ENCODE results near the gene PPME1. TPM values are rescaled to one million over a fixed set of nuclear protein-coding genes. Genes with fewer than 3 reads are reported as not detected.
A peak's percentile ranks its signal among the peaks of the same experiment; 100 is the strongest.

PPME1 gene
- total and polyA plus RNA-seq, 9 of the 15 experiments (the other 6 are each of a cell fraction or from before 2014, with no cell fraction given), result 9.8 to 81.7 (median 37.6) TPM

DNA sequence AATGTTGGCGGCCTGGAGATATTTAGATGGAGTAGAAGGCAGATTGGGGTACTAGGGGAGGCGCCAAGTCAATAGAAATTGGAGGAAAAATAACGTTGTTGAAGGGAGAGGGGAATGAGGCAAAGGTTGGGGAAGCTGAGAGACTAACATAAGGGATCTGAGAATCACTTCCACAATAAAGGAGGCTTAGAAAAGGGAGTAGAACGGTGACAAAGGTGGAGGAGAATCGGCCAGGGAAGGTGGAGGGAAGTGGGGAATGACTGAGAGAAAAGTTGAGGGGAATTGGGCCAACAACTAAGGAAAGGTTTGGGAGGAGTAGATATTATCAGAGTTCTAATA lies 510 bp downstream of the PPME1 start:
- FAIRE-seq, result no peak
- peak overlapping the region; percentile 86 to 97 for H3K9ac ChIP-seq (ENCODE audit: insufficient read depth in 1 of 2, low read depth in 2 of 2, low read length in 2 of 2)
- ChIA-PET POLR2A (interaction anchor here (0.5 to 1.6 kb wide), 9 partner anchors 10 to 1031 kb away, joined by 3 to 9 read pairs (median 3); partner anchors contain the start of gene UCP2), CTCF (ENCODE audit: low intra/inter-chr PET ratio) (no interaction called here)
- no peaks in the 10 kb centered on the region for H3K9me3 ChIP-seq (replicated peaks; ENCODE audit: control insufficient read depth, insufficient read depth, low read depth, low read length)
- H3K4me1 ChIP-seq (replicated peaks in 1 of 2; ENCODE audit: control insufficient read depth in 2 of 2, insufficient read depth in 2 of 2, low read length in 2 of 2), result peaks cover 4 to 17% of the 10 kb centered on the region in 2 experiments; a peak in 3 of 5 replicates
- intact Hi-C loops (cut with micrococcal nuclease) (loop anchor here (5.0 kb wide), 1 partner anchor 189 kb away; the partner anchor contains the start of gene UCP2), in situ Hi-C loops (cut with MboI) (no loop called here)
- no TSS peak for BruUV-seq (replicated peaks)
- peaks cover 77% of the 10 kb centered on the region for H3K79me2 ChIP-seq (ENCODE audit: control insufficient read depth, insufficient read depth, low read length)
- ATAC-seq, result no peak
- peak overlapping the region; percentile 87 for H2AFZ ChIP-seq (ENCODE audit: low read depth, low read length)
- peak overlapping the region; percentile 62 for H3K4me3 ChIP-seq
- H3K36me3 ChIP-seq (ENCODE audit: control insufficient read depth, insufficient read depth, low read length), result peaks cover 30% of the 10 kb centered on the region
- H3K27ac ChIP-seq (ENCODE audit: extremely low read depth, low read depth, low read length), result peak overlapping the region; percentile 89
- H3K4me2 ChIP-seq (ENCODE audit: insufficient read depth, low read length), result peak overlapping the region; percentile 96
- WGBS (ENCODE audit: insufficient coverage, low coverage, missing lambda C conversion rate), result 0% methylated on average over 5 of the region's 5 CpGs
- DNase-seq (ENCODE audit: extremely low read depth in 1 of 4, low spot score in 3 of 4), result no peak
- H3K27me3 ChIP-seq (ENCODE audit: control insufficient read depth in 2 of 2, insufficient read depth in 2 of 2, low read length in 2 of 2), result no peaks in the 10 kb centered on the region
- no peaks in the 10 kb centered on the region for H3K9me1 ChIP-seq (ENCODE audit: control insufficient read depth, insufficient read depth, low read length)
- peaks cover 4% of the 10 kb centered on the region; the same call in 1 of the 2 replicates for H4K20me1 ChIP-seq (replicated peaks; ENCODE audit: control insufficient read depth, insufficient read depth, low read length)
- TF ChIP-seq, protein P1, sequence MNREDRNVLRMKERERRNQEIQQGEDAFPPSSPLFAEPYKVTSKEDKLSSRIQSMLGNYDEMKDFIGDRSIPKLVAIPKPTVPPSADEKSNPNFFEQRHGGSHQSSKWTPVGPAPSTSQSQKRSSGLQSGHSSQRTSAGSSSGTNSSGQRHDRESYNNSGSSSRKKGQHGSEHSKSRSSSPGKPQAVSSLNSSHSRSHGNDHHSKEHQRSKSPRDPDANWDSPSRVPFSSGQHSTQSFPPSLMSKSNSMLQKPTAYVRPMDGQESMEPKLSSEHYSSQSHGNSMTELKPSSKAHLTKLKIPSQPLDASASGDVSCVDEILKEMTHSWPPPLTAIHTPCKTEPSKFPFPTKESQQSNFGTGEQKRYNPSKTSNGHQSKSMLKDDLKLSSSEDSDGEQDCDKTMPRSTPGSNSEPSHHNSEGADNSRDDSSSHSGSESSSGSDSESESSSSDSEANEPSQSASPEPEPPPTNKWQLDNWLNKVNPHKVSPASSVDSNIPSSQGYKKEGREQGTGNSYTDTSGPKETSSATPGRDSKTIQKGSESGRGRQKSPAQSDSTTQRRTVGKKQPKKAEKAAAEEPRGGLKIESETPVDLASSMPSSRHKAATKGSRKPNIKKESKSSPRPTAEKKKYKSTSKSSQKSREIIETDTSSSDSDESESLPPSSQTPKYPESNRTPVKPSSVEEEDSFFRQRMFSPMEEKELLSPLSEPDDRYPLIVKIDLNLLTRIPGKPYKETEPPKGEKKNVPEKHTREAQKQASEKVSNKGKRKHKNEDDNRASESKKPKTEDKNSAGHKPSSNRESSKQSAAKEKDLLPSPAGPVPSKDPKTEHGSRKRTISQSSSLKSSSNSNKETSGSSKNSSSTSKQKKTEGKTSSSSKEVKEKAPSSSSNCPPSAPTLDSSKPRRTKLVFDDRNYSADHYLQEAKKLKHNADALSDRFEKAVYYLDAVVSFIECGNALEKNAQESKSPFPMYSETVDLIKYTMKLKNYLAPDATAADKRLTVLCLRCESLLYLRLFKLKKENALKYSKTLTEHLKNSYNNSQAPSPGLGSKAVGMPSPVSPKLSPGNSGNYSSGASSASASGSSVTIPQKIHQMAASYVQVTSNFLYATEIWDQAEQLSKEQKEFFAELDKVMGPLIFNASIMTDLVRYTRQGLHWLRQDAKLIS (CRISPR knock-in tag; IDR thresholded peaks at IDR 0.05), result peak; percentile 63; the same call in 1 of the 2 replicates
- TF ChIP-seq EP400 (IDR thresholded peaks at IDR 0.05) (0 out of 2 replicates have a peak, but pooled peaks have one; percentile 7), MEF2D (tag; conservative IDR thresholded peaks at IDR 0.05; ENCODE audit: low read depth) (no peak), TAF9B (IDR thresholded peaks at IDR 0.05; ENCODE audit: partially characterized antibody) (peak; percentile 16), FOXP1 (CRISPR knock-in tag; IDR thresholded peaks at IDR 0.05) (0 out of 2 replicates have a peak, but pooled peaks have one; percentile 1), ZNF175 (CRISPR knock-in tag; IDR thresholded peaks at IDR 0.05; ENCODE audit: low read depth) (0 out of 2 replicates have a peak, but pooled peaks have one; percentile 11), STAT5B (CRISPR knock-in tag; IDR thresholded peaks at IDR 0.05) (no peak), HNRNPL (IDR thresholded peaks at IDR 0.05; ENCODE audit: low read depth, low read length) (no peak), ARID2 (IDR thresholded peaks at IDR 0.05) (no peak), TRIM28 (IDR thresholded peaks at IDR 0.05) (0 out of 2 replicates have a peak, but pooled peaks have one; percentile 9), KAT2B (IDR thresholded peaks at IDR 0.05; ENCODE audit: low read depth, low read length) (no peak), HLTF (IDR thresholded peaks at IDR 0.05) (peak; percentile 7), DPF2 (IDR thresholded peaks at IDR 0.05) (0 out of 2 replicates have a peak, but pooled peaks have one; percentile 41), PTBP1 (IDR thresholded peaks at IDR 0.05; ENCODE audit: low read depth, low read length) (no peak), NR2C1 (IDR thresholded peaks at IDR 0.05) (peak; percentile 34; the same call in 1 of the 2 replicates), NR2C1 (tag; IDR thresholded peaks at IDR 0.05) (no peak), NFRKB (IDR thresholded peaks at IDR 0.05; ENCODE audit: low read depth) (0 out of 2 replicates have a peak, but pooled peaks have one; percentile 54)
- TF ChIP-seq, protein P2, sequence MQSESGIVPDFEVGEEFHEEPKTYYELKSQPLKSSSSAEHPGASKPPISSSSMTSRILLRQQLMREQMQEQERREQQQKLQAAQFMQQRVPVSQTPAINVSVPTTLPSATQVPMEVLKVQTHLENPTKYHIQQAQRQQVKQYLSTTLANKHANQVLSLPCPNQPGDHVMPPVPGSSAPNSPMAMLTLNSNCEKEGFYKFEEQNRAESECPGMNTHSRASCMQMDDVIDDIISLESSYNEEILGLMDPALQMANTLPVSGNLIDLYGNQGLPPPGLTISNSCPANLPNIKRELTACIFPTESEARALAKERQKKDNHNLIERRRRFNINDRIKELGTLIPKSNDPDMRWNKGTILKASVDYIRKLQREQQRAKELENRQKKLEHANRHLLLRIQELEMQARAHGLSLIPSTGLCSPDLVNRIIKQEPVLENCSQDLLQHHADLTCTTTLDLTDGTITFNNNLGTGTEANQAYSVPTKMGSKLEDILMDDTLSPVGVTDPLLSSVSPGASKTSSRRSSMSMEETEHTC (IDR thresholded peaks at IDR 0.05), result no peak
- TF ChIP-seq, protein P3, sequence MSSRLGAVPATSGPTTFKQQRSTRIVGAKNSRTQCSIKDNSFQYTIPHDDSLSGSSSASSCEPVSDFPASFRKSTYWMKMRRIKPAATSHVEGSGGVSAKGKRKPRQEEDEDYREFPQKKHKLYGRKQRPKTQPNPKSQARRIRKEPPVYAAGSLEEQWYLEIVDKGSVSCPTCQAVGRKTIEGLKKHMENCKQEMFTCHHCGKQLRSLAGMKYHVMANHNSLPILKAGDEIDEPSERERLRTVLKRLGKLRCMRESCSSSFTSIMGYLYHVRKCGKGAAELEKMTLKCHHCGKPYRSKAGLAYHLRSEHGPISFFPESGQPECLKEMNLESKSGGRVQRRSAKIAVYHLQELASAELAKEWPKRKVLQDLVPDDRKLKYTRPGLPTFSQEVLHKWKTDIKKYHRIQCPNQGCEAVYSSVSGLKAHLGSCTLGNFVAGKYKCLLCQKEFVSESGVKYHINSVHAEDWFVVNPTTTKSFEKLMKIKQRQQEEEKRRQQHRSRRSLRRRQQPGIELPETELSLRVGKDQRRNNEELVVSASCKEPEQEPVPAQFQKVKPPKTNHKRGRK (tag; IDR thresholded peaks at IDR 0.05), result peak; percentile 24; the same call in 1 of the 2 replicates
